Adrenal gland (tissue), 12 donors: Measurements from ENCODE around the gene NCOA1. TPM values are rescaled to one million over a fixed set of nuclear protein-coding genes. Genes with fewer than 3 reads are reported as not detected.

Experiments
- DNase-seq, 7 donors: peaks; one replicate each; pipeline ENCODE4 v3.0.0-alpha.2; 2019 to 2020
- H3K27ac ChIP-seq, 5 donors: fragments of 200-600 bp; sonication (generic) in 4 of 5; 1 replicate in 3 of 5; 2 replicates in 2 of 5; pipeline versions ENCODE4 v1.5.1 to v1.8.0; 2016 to 2020; ENCODE audit warnings: mild to moderate bottlenecking in 1 of 5
- H3K27me3 ChIP-seq: fragments of 200-600 bp; 2 replicates; pipeline ENCODE4 v1.8.0; 2021
- H3K36me3 ChIP-seq, 2 donors: fragments of 200-600 bp; replicated peaks in 1 of 2; 1 replicate in 1 of 2; 2 replicates in 1 of 2; pipeline versions ENCODE4 v1.5.1 to v1.8.0; 2018 to 2022
- H3K4me1 ChIP-seq, 2 donors: fragments of 200-600 bp; replicated peaks in 1 of 2; 1 replicate in 1 of 2; 2 replicates in 1 of 2; pipeline versions ENCODE4 v1.5.1 to v1.8.0; 2018 to 2021
- H3K4me3 ChIP-seq, 4 donors: fragments of 200-600 bp; sonication (generic) in 3 of 4; one replicate each; pipeline ENCODE4 v1.5.1; 2016 to 2018
- H3K9me3 ChIP-seq, 3 donors: fragments of 200-600 bp; sonication (generic) in 1 of 3; replicated peaks in 1 of 3; 1 replicate in 2 of 3; 2 replicates in 1 of 3; pipeline versions ENCODE4 v1.5.1 to v1.8.0; 2016 to 2021
- POLR2A ChIP-seq, 2 donors: fragments of 450-650 bp; IDR thresholded peaks; one replicate each; pipeline ENCODE4 v1.6.1; 2017; ENCODE audit warnings: antibody characterized with exemption in 2 of 2, mild to moderate bottlenecking in 2 of 2, moderate library complexity in 1 of 2
- WGBS, 4 donors: extraction: QIAGEN DNeasy Blood & Tissue Kit in 2 of 4; methylation state at CpG; one replicate each; pipeline versions ENCODE4 v1.1.5 to v1.1.7; 2013 to 2017; 5-methylcytosine and 5-hydroxymethylcytosine counted together
- intact Hi-C, 2 donors: fragments of 100-400 bp; cut with DNase I; formaldehyde crosslinking; loops; one replicate each; pipeline versions ENCODE4 v1.14.1 to v1.15.0; 2022 to 2023
- polyA plus RNA-seq, 3 donors: library from polyadenylated mRNA; stranded (reverse); fragments of 200-250 nt in 2 of 3; fragments of 350-450 nt in 1 of 3; fragmentation: Illumina TruSeq in 1 of 3; extraction: RNeasy Lipid Tissue Mini Kit (QIAGEN cat#74804) in 1 of 3; gene quantifications; one replicate each; pipeline ENCODE4 v1.2.3, GENCODE V29; 2013 to 2014
- total RNA-seq, 9 donors: library from RNA; depleted of rRNA in 4 of 9; stranded (reverse); fragments of >200 nt in 4 of 9; fragments of 120-200 nt in 1 of 9; fragmentation: NEBNext Ultra II Directional in 1 of 9; extraction: Animal tissue kit (Norgen Biotek cat#: 25700) in 1 of 9; gene quantifications; one replicate each; pipeline versions ENCODE4 v1.1.0 to v1.2.4, GENCODE V29; 2013 to 2023
- TF ChIP-seq, protein P1 (sequence below), 6 experiments: fragments of 450-650 bp in 4 of 6; fragments of 200-600 bp in 2 of 6; sonication (generic) in 1 of 6; IDR thresholded peaks; 1 replicate in 5 of 6; 2 replicates in 1 of 6; pipeline versions ENCODE4 v1.5.1 to v1.8.0; 2016 to 2021; ENCODE audit warnings: antibody characterized with exemption in 6 of 6, mild to moderate bottlenecking in 2 of 6, moderate library complexity in 1 of 6
- donor health status: healthy with polysubstance abuse.
- donor health status: Bipolar disorder and iron deficiency.
- donor health status: DM: yes; HTN: yes; CAD: no.
- donor health status: DM: no; HTN: no; CAD: no.
- donor health status: DM: no; HTN: no; CAD: no.
- donor health status: DM: yes; HTN: yes; CAD: no.

Gene NCOA1
- total and polyA plus RNA-seq, 12 donors: 13.6 to 85.5 (median 43.6) TPM

DNA sequence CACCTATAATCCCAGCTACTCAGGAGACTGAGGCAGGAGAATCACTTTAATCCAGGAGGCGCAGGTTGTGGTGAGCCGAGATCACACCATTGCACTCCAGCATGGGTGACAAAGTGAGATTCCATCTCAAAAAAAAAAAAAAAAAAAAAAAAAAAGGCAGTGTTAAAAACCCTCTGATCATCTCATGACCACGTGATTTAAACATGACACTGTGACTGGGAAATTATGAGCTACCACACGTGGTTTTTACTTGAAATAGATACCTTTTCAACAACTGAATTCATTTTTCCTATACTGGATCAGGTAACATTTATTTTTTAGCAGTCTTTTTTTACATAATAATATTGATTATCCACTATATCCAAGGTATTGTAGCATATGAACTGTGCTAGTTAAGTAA, 199.5 kb downstream of the NCOA1 start:
- Histone ChIP-seq H3K27ac (no peak overlapping the region), H3K4me1 (peaks cover 0 to 2% of the 10 kb centered on the region in 2 donors), H3K4me3 (no peak overlapping the region), H3K27me3 (no peaks in the 10 kb centered on the region), H3K36me3 (no peaks in the 10 kb centered on the region), H3K9me3 (no peaks in the 10 kb centered on the region)
- no peak for TF ChIP-seq POLR2A (IDR thresholded peaks at IDR 0.05)
- TF ChIP-seq, protein P1, sequence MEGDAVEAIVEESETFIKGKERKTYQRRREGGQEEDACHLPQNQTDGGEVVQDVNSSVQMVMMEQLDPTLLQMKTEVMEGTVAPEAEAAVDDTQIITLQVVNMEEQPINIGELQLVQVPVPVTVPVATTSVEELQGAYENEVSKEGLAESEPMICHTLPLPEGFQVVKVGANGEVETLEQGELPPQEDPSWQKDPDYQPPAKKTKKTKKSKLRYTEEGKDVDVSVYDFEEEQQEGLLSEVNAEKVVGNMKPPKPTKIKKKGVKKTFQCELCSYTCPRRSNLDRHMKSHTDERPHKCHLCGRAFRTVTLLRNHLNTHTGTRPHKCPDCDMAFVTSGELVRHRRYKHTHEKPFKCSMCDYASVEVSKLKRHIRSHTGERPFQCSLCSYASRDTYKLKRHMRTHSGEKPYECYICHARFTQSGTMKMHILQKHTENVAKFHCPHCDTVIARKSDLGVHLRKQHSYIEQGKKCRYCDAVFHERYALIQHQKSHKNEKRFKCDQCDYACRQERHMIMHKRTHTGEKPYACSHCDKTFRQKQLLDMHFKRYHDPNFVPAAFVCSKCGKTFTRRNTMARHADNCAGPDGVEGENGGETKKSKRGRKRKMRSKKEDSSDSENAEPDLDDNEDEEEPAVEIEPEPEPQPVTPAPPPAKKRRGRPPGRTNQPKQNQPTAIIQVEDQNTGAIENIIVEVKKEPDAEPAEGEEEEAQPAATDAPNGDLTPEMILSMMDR (IDR thresholded peaks at IDR 0.05): no peak
- no peak for DNase-seq
- 91 to 98% (median 97%) methylated on average over 4 of the region's 4 CpGs for WGBS, 4 donors
- intact Hi-C loops: no loop called here

DNA sequence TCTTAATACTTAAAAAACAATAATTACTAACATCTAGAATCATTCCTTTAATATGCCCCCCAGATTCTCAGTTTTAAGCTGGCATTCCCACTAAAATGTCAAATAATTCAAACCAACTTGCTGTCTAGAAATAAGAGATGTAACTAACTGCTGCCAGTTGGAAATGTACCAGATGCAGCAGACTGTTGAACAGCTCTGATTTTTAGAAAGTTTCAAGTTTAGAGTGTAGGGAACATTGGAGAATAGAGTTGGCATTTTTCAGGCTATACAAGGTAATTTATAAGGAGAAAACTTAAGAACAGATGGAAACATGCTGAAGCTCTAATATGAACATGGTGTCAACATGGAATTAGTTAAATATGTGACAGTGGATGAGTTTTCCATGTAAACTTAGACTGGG, 200.8 kb downstream of the NCOA1 start:
- no peaks in the 10 kb centered on the region for H3K4me1 ChIP-seq
- no peak for DNase-seq
- H3K27me3 ChIP-seq: no peaks in the 10 kb centered on the region
- intact Hi-C loops: no loop called here
- H3K36me3 ChIP-seq: no peaks in the 10 kb centered on the region
- H3K27ac ChIP-seq: no peak overlapping the region
- no peaks in the 10 kb centered on the region for H3K9me3 ChIP-seq
- no peak overlapping the region for H3K4me3 ChIP-seq
- no peak for TF ChIP-seq POLR2A (IDR thresholded peaks at IDR 0.05)
- TF ChIP-seq, protein P1 (IDR thresholded peaks at IDR 0.05): no peak

DNA sequence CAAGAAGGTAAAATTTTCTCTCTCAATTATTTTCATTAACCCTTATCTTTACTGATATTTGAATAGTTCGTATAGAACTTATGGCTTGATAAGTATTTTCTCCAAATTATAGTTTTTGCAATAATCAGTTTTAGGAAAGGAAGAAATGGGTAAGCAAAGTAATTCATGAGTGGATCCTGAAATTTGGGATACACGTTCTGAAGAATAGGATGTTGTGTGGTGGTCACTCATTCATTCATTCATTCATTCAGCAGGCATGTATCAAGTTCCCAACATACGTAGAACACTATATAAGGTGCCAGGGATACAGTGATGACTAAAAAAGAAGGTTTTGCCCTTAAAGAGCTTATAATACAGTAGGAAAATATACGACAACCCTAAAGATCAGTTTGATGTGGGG, 206.7 kb downstream of the NCOA1 start:
- intact Hi-C loops: no loop called here
- 94 to 97% (median 96%) methylated on average over 4 of the region's 4 CpGs for WGBS, 4 donors

DNA sequence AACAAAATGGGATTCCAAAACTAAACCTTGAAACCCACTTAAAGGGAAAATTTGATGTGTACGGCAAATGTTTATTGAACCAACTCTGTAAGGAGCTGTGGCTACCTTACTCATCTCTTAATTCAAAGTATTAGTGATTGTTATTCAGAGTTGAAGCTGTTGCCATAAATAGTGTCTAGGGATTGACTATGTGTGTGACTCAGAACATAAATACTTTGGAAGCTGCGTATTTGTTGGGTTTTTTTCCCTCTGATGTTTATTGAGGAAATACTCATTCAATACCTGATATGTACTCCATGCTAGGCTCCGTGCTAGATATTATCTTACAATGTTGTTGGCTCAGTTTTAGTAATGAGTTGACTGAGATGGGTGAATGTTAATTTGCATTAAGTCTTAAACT, 211.7 kb downstream of the NCOA1 start:
- no peaks in the 10 kb centered on the region for H3K27me3 ChIP-seq

More for the DNA sequence above, 206.7 kb downstream of the NCOA1 start:
- TF ChIP-seq POLR2A (IDR thresholded peaks at IDR 0.05): no peak
- TF ChIP-seq, protein P1 (IDR thresholded peaks at IDR 0.05): no peak
- H3K36me3 ChIP-seq: no peaks in the 10 kb centered on the region
- H3K4me1 ChIP-seq: peaks cover 0 to 12% of the 10 kb centered on the region in 2 donors
- no peak for DNase-seq
- H3K27ac ChIP-seq: no peak overlapping the region
- H3K9me3 ChIP-seq: no peaks in the 10 kb centered on the region
- no peak overlapping the region for H3K4me3 ChIP-seq
- H3K27me3 ChIP-seq: no peaks in the 10 kb centered on the region

More for the DNA sequence above, 211.7 kb downstream of the NCOA1 start:
- peaks cover 0 to 17% of the 10 kb centered on the region in 2 donors for H3K4me1 ChIP-seq
- no peaks in the 10 kb centered on the region for H3K9me3 ChIP-seq
- intact Hi-C loops: no loop called here
- TF ChIP-seq POLR2A (IDR thresholded peaks at IDR 0.05): no peak
- TF ChIP-seq, protein P1 (IDR thresholded peaks at IDR 0.05): no peak
- no peak overlapping the region for H3K27ac ChIP-seq
- no peak for DNase-seq
- H3K4me3 ChIP-seq: no peak overlapping the region
- H3K36me3 ChIP-seq: peaks cover 0 to 15% of the 10 kb centered on the region in 2 donors
- WGBS, 4 donors: 49 to 69% (median 61%) methylated on average over 3 of the region's 3 CpGs
